Measurements from ENCODE around the gene KRT35.

- TF ChIP-seq CTCF (IDR thresholded peaks at IDR 0.05; ENCODE audit: insufficient read depth, low read depth, low read length) (no peak), EZH2 (IDR thresholded peaks at IDR 0.05; ENCODE audit: insufficient read depth, low read length) (no peak)
These were observed 52.2 kb downstream of the KRT35 start for GRCh38 chr17:41428591-41429291.

Data from astrocyte (in vitro differentiated cells and primary cell).